OCI-LY7 (cell line): ENCODE data around the gene C16orf74. TPM values are rescaled to one million over a fixed set of nuclear protein-coding genes. Genes with fewer than 3 reads are reported as not detected.

Experiments used
- BruUV-seq: library from RNA; stranded (reverse); fragments of 400-500 nt; replicated peaks from 2 replicates; lab custom pipeline; 2021; lab: Mats Ljungman, UMichigan
- CTCF ChIA-PET: fragments of 300-600 bp; sonication (Branson Sonifier 250); formaldehyde crosslinking; loops from one replicate; lab custom pipeline; 2022; ENCODE audit warnings: antibody characterized with exemption; ENCODE audit not compliant: unreplicated experiment; lab: Charles Lee
- POLR2A ChIA-PET: fragments of 300-600 bp; sonication (Branson Sonifier 250); formaldehyde crosslinking; loops from one replicate; lab custom pipeline; 2022; ENCODE audit warnings: antibody characterized with exemption; lab: Charles Lee
- DNase-seq: peaks from one replicate; pipeline ENCODE4 v3.0.0-alpha.2; 2015; ENCODE audit warnings: low spot score
- H2AFZ ChIP-seq: fragments of 200-600 bp; sonication (generic), shearing (Covaris generic); 2 replicates; pipeline ENCODE4 v1.6.1; 2014; ENCODE audit warnings: mild to moderate bottlenecking, antibody characterized with exemption, low read length, moderate library complexity
- H3K27ac ChIP-seq: fragments of 200-600 bp; sonication (generic); 2 replicates; pipeline ENCODE4 v1.5.1; 2014; ENCODE audit warnings: mixed run types, low read depth, mild to moderate bottlenecking, moderate library complexity, low read length, inconsistent platforms; ENCODE audit not compliant: poor library complexity, severe bottlenecking
- H3K36me3 ChIP-seq: fragments of 200-600 bp; sonication (generic); 2 replicates; pipeline ENCODE4 v1.6.1; 2014; ENCODE audit warnings: mild to moderate bottlenecking, antibody characterized with exemption, low read length, moderate library complexity, mixed read lengths; ENCODE audit not compliant: insufficient read depth
- H3K4me1 ChIP-seq: fragments of 200-600 bp; sonication (generic); 2 replicates; pipeline ENCODE4 v1.5.1; 2014; ENCODE audit warnings: mild to moderate bottlenecking, low read length; ENCODE audit not compliant: insufficient read depth, poor library complexity, severe bottlenecking
- H3K4me2 ChIP-seq: fragments of 200-600 bp; sonication (generic); 2 replicates; pipeline ENCODE4 v1.6.1; 2014; ENCODE audit warnings: mild to moderate bottlenecking, low read length
- H3K4me3 ChIP-seq: fragments of 200-600 bp; sonication (generic); 2 replicates; pipeline ENCODE4 v1.5.1; 2014; ENCODE audit warnings: mild to moderate bottlenecking, low read depth, low read length; ENCODE audit not compliant: poor library complexity, severe bottlenecking
- H3K79me2 ChIP-seq: fragments of 200-600 bp; sonication (generic); 2 replicates; pipeline ENCODE4 v1.6.1; 2016; ENCODE audit warnings: low read depth, mild to moderate bottlenecking, low read length, moderate library complexity, mixed read lengths; ENCODE audit not compliant: insufficient read depth
- H3K9me2 ChIP-seq: fragments of 200-600 bp; sonication (generic); 2 replicates; pipeline ENCODE4 v1.6.1; 2016; ENCODE audit warnings: mild to moderate bottlenecking, low read length, mixed read lengths; ENCODE audit not compliant: insufficient read depth
- H3K9me3 ChIP-seq: fragments of 200-600 bp; sonication (generic); 2 replicates; pipeline ENCODE4 v1.6.1; 2014; ENCODE audit warnings: mild to moderate bottlenecking, mixed run types, low read length, mixed read lengths
- H4K20me1 ChIP-seq: fragments of 200-600 bp; sonication (generic); 2 replicates; pipeline ENCODE4 v1.6.1; 2014; ENCODE audit warnings: mild to moderate bottlenecking, antibody characterized with exemption, low read length, moderate library complexity, mixed read lengths; ENCODE audit not compliant: insufficient read depth
- CTCF ChIP-seq: fragments of 200-600 bp; sonication (generic); conservative IDR thresholded peaks from 2 replicates; pipeline ENCODE4 v1.5.1; 2014; ENCODE audit warnings: mild to moderate bottlenecking, antibody characterized with exemption, low read length, moderate library complexity, mixed read lengths
- EZH2phosphoT487 ChIP-seq: fragments of 200-600 bp; sonication (generic); IDR thresholded peaks from 2 replicates; pipeline ENCODE4 v1.6.1; 2018; ENCODE audit warnings: low read depth, borderline replicate concordance, mild to moderate bottlenecking, mixed run types, antibody characterized with exemption, low read length, moderate library complexity, mixed read lengths
- intact Hi-C: fragments of 100-400 bp; cut with micrococcal nuclease; formaldehyde crosslinking; loops from one replicate; pipeline ENCODE4 v1.10.0; 2022; ENCODE audit not compliant: unreplicated experiment
- total RNA-seq, 2 experiments: library from RNA; depleted of rRNA in 1 of 2; stranded (reverse); fragments of >200 nt in 1 of 2; shearing (Covaris generic) in 1 of 2; gene quantifications; 2 replicates each; pipeline ENCODE4 v1.2.3, GENCODE V29; 2014 to 2022

The C16orf74 gene
- total RNA-seq, 2 experiments from 2014 or later, result 6.8 to 9.7 TPM

- Histone ChIP-seq H3K4me1 (peaks cover 35% of the 10 kb centered on the region), H3K9me3 (no peaks in the 10 kb centered on the region), H4K20me1 (no peaks in the 10 kb centered on the region), H3K9me2 (no peaks in the 10 kb centered on the region), H3K36me3 (no peaks in the 10 kb centered on the region), H3K79me2 (no peaks in the 10 kb centered on the region), H3K4me3 (no peak overlapping the region), H2AFZ (no peak overlapping the region), H3K4me2 (no peak overlapping the region), H3K27ac (no peak overlapping the region)
- no peak for DNase-seq
- POLR2A ChIA-PET, result interaction anchor here (0.8 kb wide), 1 partner anchor 783 kb away, joined by 3 read pairs; no protein-coding TSS in a partner anchor
- CTCF ChIA-PET, result no interaction called here
- TF ChIP-seq EZH2phosphoT487 (no peak), CTCF (no peak)
- BruUV-seq, result no TSS peak
- intact Hi-C loops, result no loop called here
Observed at GRCh38 chr16:85763616-85764015, 12.7 kb upstream of the C16orf74 start.

- Histone ChIP-seq H3K9me2 (no peaks in the 10 kb centered on the region), H3K4me3 (no peak overlapping the region), H4K20me1 (no peaks in the 10 kb centered on the region), H3K36me3 (no peaks in the 10 kb centered on the region), H3K79me2 (no peaks in the 10 kb centered on the region), H3K9me3 (no peaks in the 10 kb centered on the region), H3K27ac (no peak overlapping the region), H3K4me1 (peaks cover 42% of the 10 kb centered on the region), H3K4me2 (no peak overlapping the region), H2AFZ (no peak overlapping the region)
- no peak for DNase-seq
- CTCF ChIA-PET, result no interaction called here
- intact Hi-C loops, result no loop called here
- POLR2A ChIA-PET, result interaction anchor here (0.8 kb wide), 1 partner anchor 784 kb away, joined by 3 read pairs; no protein-coding TSS in a partner anchor
- no peak for TF ChIP-seq CTCF
- TF ChIP-seq EZH2phosphoT487, result no peak
- BruUV-seq, result no TSS peak
Observed at GRCh38 chr16:85762970-85763369, 12.1 kb upstream of the C16orf74 start.

GRCh38 chr16:85761861-85762260 is 11.0 kb upstream of the C16orf74 start:
- peak; percentile 70 for DNase-seq
- Histone ChIP-seq H3K36me3 (no peaks in the 10 kb centered on the region), H3K4me2 (peak overlapping the region; percentile 62), H2AFZ (peak overlapping the region; percentile 52), H3K9me3 (no peaks in the 10 kb centered on the region), H3K4me3 (no peak overlapping the region), H3K79me2 (no peaks in the 10 kb centered on the region), H3K27ac (peak overlapping the region; percentile 50), H4K20me1 (no peaks in the 10 kb centered on the region), H3K4me1 (peaks cover 53% of the 10 kb centered on the region), H3K9me2 (no peaks in the 10 kb centered on the region)
- TF ChIP-seq EZH2phosphoT487 (no peak), CTCF (no peak)
- CTCF ChIA-PET, result interaction anchor here (0.6 to 1.3 kb wide), 5 partner anchors 8 to 47 kb away, joined by 3 to 4 read pairs (median 3); no protein-coding TSS in a partner anchor
- POLR2A ChIA-PET, result interaction anchor here (0.8 to 1.7 kb wide), 5 partner anchors 11 to 141 kb away, joined by 3 to 5 read pairs (median 3); no protein-coding TSS in a partner anchor
- no TSS peak for BruUV-seq
- intact Hi-C loops, result no loop called here
